ENCODE data around the gene CNOT10.
"Not testable (repeated sequence)": the region's sequence is repeated elsewhere in the genome, so short reads cannot be mapped to it uniquely, and the experiment has no call there.

The CNOT10 gene

GRCh38 chr3:32698506-32698905 lies 13.5 kb downstream of the CNOT10 start:
- no peak for DNase-seq

GRCh38 chr3:32699429-32699828 lies 14.4 kb downstream of the CNOT10 start:
- no peak for DNase-seq

- no peak for DNase-seq
Measured at GRCh38 chr3:32700244-32700643, 15.3 kb downstream of the CNOT10 start.

- no peak for DNase-seq
Measured at GRCh38 chr3:32703491-32703972, 18.5 kb downstream of the CNOT10 start.

- no peak for DNase-seq
Measured at GRCh38 chr3:32705232-32705631, 20.2 kb downstream of the CNOT10 start.

- no peak for DNase-seq
Measured at GRCh38 chr3:32706348-32707025, 21.5 kb downstream of the CNOT10 start.

- DNase-seq: no peak
Measured at GRCh38 chr3:32707026-32707370, 22.0 kb downstream of the CNOT10 start.

- DNase-seq: no peak
Measured at GRCh38 chr3:32708672-32709283, 23.8 kb downstream of the CNOT10 start.

- DNase-seq: no peak
Measured at GRCh38 chr3:32709346-32709745, 24.4 kb downstream of the CNOT10 start.

GRCh38 chr3:32712506-32713055 lies 27.6 kb downstream of the CNOT10 start:
- no peak for DNase-seq

GRCh38 chr3:32713181-32713580 lies 28.2 kb downstream of the CNOT10 start:
- DNase-seq: no peak

- no peak for DNase-seq
Measured at GRCh38 chr3:32719335-32719734, 34.3 kb downstream of the CNOT10 start.

GRCh38 chr3:32719931-32720330 lies 34.9 kb downstream of the CNOT10 start:
- DNase-seq: no peak

- no peak for DNase-seq
Measured at GRCh38 chr3:32725721-32726120, 40.7 kb downstream of the CNOT10 start.

GRCh38 chr3:32733631-32734229 lies 48.7 kb downstream of the CNOT10 start:
- DNase-seq: no peak

GRCh38 chr3:32734756-32735155 lies 49.8 kb downstream of the CNOT10 start:
- no peak for DNase-seq

GRCh38 chr3:32743470-32743869 lies 58.5 kb downstream of the CNOT10 start:
- not testable (repeated sequence) for DNase-seq

- no peak for DNase-seq
Measured at GRCh38 chr3:32743934-32744333, 58.9 kb downstream of the CNOT10 start.

GRCh38 chr3:32751377-32751776 lies 66.4 kb downstream of the CNOT10 start:
- DNase-seq: no peak

- no peak for DNase-seq
Measured at GRCh38 chr3:32755761-32756160, 70.8 kb downstream of the CNOT10 start.

GRCh38 chr3:32757618-32758374 lies 72.8 kb downstream of the CNOT10 start:
- no peak for DNase-seq

- DNase-seq: no peak
Measured at GRCh38 chr3:32758375-32758753, 73.4 kb downstream of the CNOT10 start.

GRCh38 chr3:32759342-32759741 lies 74.4 kb downstream of the CNOT10 start:
- no peak for DNase-seq
